Measurements from ENCODE around the gene TLE2. TPM values are rescaled to one million over a fixed set of nuclear protein-coding genes. Genes with fewer than 3 reads are reported as not detected.

Gene TLE2
- polyA plus RNA-seq, 1 of the 3 experiments (the other 2 are of a cell fraction): 2.3 TPM

GRCh38 chr19:3059653-3060052 is 30.6 kb upstream of the TLE2 start:
- H3F3A ChIP-seq (replicated peaks; ENCODE audit: insufficient read depth): peaks cover 7% of the 10 kb centered on the region
- ChIA-PET POLR2A (no interaction called here), CTCF (interaction anchor here (1.3 to 3.4 kb wide), 4 partner anchors 8 to 94 kb away, joined by 3 to 14 read pairs (median 4); no protein-coding TSS in a partner anchor)
- peaks cover 0 to 3% of the 10 kb centered on the region in 2 experiments; a peak in 1 of 4 replicates for H3K4me1 ChIP-seq (ENCODE audit: control insufficient read depth in 1 of 2, insufficient read depth in 2 of 2, low read depth in 1 of 2, low read length in 1 of 2)
- no peak overlapping the region for H3K27ac ChIP-seq (ENCODE audit: low read depth in 2 of 2, low read length in 1 of 2)
- H3K9ac ChIP-seq: no peak overlapping the region
- no peak overlapping the region for H2AFZ ChIP-seq (ENCODE audit: low read depth)
- H3K9me2 ChIP-seq: no peaks in the 10 kb centered on the region
- WGBS (ENCODE audit: low lambda C conversion rate): 92% methylated on average over 9 of the region's 16 CpGs
- peaks cover 17% of the 10 kb centered on the region for H4K20me1 ChIP-seq (ENCODE audit: insufficient read depth)
- H3K4me3 ChIP-seq (ENCODE audit: low read depth in 2 of 2, low read length in 1 of 2): no peak overlapping the region
- H3K4me2 ChIP-seq: no peak overlapping the region
- TF ChIP-seq EP300 (IDR thresholded peaks at IDR 0.05; ENCODE audit: borderline replicate concordance in 1 of 2, low read depth in 1 of 2, low read length in 1 of 2) (no peak), RXRA (IDR thresholded peaks at IDR 0.05; ENCODE audit: borderline replicate concordance, low read depth) (no peak), ELF1 (IDR thresholded peaks at IDR 0.05) (no peak)
- H3K27me3 ChIP-seq (ENCODE audit: insufficient read depth): no peaks in the 10 kb centered on the region
- DNase-seq: no peak
- H3K79me2 ChIP-seq (ENCODE audit: insufficient read depth): peaks cover 42% of the 10 kb centered on the region
- H3K36me3 ChIP-seq (replicated peaks in 1 of 2; ENCODE audit: control insufficient read depth in 1 of 2, insufficient read depth in 2 of 2, low read length in 1 of 2): peaks cover 41 to 43% of the 10 kb centered on the region in 2 experiments
- H3K9me3 ChIP-seq: no peaks in the 10 kb centered on the region

GRCh38 chr19:3058821-3059314 is 29.8 kb upstream of the TLE2 start:
- H4K20me1 ChIP-seq (ENCODE audit: insufficient read depth): peaks cover 17% of the 10 kb centered on the region
- H2AFZ ChIP-seq (ENCODE audit: low read depth): no peak overlapping the region
- ChIA-PET CTCF (no interaction called here), POLR2A (no interaction called here)
- no peak overlapping the region for H3K4me2 ChIP-seq
- 95% methylated on average over 10 of the region's 10 CpGs for WGBS (ENCODE audit: low lambda C conversion rate)
- no peaks in the 10 kb centered on the region for H3K27me3 ChIP-seq (ENCODE audit: insufficient read depth)
- DNase-seq: no peak
- no peaks in the 10 kb centered on the region for H3K9me3 ChIP-seq
- H3K9me2 ChIP-seq: no peaks in the 10 kb centered on the region
- H3K36me3 ChIP-seq (replicated peaks in 1 of 2; ENCODE audit: control insufficient read depth in 1 of 2, insufficient read depth in 2 of 2, low read length in 1 of 2): peaks cover 41 to 49% of the 10 kb centered on the region in 2 experiments
- H3F3A ChIP-seq (replicated peaks; ENCODE audit: insufficient read depth): peaks cover 13% of the 10 kb centered on the region
- no peak overlapping the region for H3K27ac ChIP-seq (ENCODE audit: low read depth in 2 of 2, low read length in 1 of 2)
- no peak for TF ChIP-seq MAX (IDR thresholded peaks at IDR 0.05; ENCODE audit: low read depth)
- no peak for TF ChIP-seq JUND (IDR thresholded peaks at IDR 0.05)
- H3K4me3 ChIP-seq (ENCODE audit: low read depth in 2 of 2, low read length in 1 of 2): no peak overlapping the region
- peaks cover 42% of the 10 kb centered on the region for H3K79me2 ChIP-seq (ENCODE audit: insufficient read depth)
- no peak overlapping the region for H3K9ac ChIP-seq
- H3K4me1 ChIP-seq (ENCODE audit: control insufficient read depth in 1 of 2, insufficient read depth in 2 of 2, low read depth in 1 of 2, low read length in 1 of 2): peaks cover 0 to 3% of the 10 kb centered on the region in 2 experiments; a peak in 1 of 4 replicates

- CTCF ChIA-PET: interaction anchor here (1.0 to 1.1 kb wide), 2 partner anchors 95 to 103 kb away, joined by 4 read pairs; no protein-coding TSS in a partner anchor
- Histone ChIP-seq H3K4me1 (ENCODE audit: control insufficient read depth in 1 of 2, insufficient read depth in 2 of 2, low read depth in 1 of 2, low read length in 1 of 2) (peaks cover 0 to 3% of the 10 kb centered on the region in 2 experiments; a peak in 1 of 4 replicates), H3F3A (replicated peaks; ENCODE audit: insufficient read depth) (peaks cover 15% of the 10 kb centered on the region), H3K27me3 (ENCODE audit: insufficient read depth) (no peaks in the 10 kb centered on the region), H2AFZ (ENCODE audit: low read depth) (no peak overlapping the region), H3K4me3 (ENCODE audit: low read depth in 2 of 2, low read length in 1 of 2) (no peak overlapping the region), H3K9me3 (no peaks in the 10 kb centered on the region), H3K79me2 (ENCODE audit: insufficient read depth) (peaks cover 42% of the 10 kb centered on the region), H3K4me2 (no peak overlapping the region), H4K20me1 (ENCODE audit: insufficient read depth) (peaks cover 17% of the 10 kb centered on the region), H3K36me3 (replicated peaks in 1 of 2; ENCODE audit: control insufficient read depth in 1 of 2, insufficient read depth in 2 of 2, low read length in 1 of 2) (peaks cover 41 to 52% of the 10 kb centered on the region in 2 experiments), H3K9me2 (no peaks in the 10 kb centered on the region), H3K27ac (ENCODE audit: low read depth in 2 of 2, low read length in 1 of 2) (no peak overlapping the region), H3K9ac (no peak overlapping the region)
- POLR2A ChIA-PET: no interaction called here
- no peak for DNase-seq
- 92% methylated on average over 20 of the region's 20 CpGs for WGBS (ENCODE audit: low lambda C conversion rate)
- no peak for TF ChIP-seq SMC3 (IDR thresholded peaks at IDR 0.05; ENCODE audit: low read depth, low read length)
Observed at GRCh38 chr19:3058009-3058820, 29.1 kb upstream of the TLE2 start.
